K562 (cell line): ENCODE measurements around the gene LMOD1. TPM values are rescaled to one million over a fixed set of nuclear protein-coding genes. Genes with fewer than 3 reads are reported as not detected.
A peak's percentile ranks its signal among the peaks of the same experiment; 100 is the strongest.

Experiments used
- ARNT ChIP-seq, 2 experiments: fragments of 450-650 bp; IDR thresholded peaks; 2 replicates each; pipeline ENCODE4 v1.6.1; 2016; ENCODE audit warnings: mild to moderate bottlenecking in 1 of 2
- BHLHE40 ChIP-seq: IDR thresholded peaks from 2 replicates; pipeline ENCODE4 v1.6.1; 2011; ENCODE audit warnings: low read length, improper control_type of control experiment
- BRD4 ChIP-seq: fragments of 200-600 bp; sonication (generic); IDR thresholded peaks from 2 replicates; pipeline ENCODE4 v1.6.1; 2017; ENCODE audit warnings: inconsistent platforms
- CEBPG ChIP-seq, 3 experiments: fragments of 200-800 bp in 1 of 3; sonication (Bioruptor generic) in 1 of 3; sonication (generic) in 1 of 3; formaldehyde crosslinking in 1 of 3; IDR thresholded peaks in 2 of 3; conservative IDR thresholded peaks in 1 of 3; 2 replicates each; pipeline versions ENCODE4 v1.6.1 to v1.8.0; 2016 to 2022; ENCODE audit warnings: missing compliant biosample characterization in 2 of 3, missing genetic modification characterization in 2 of 3, mild to moderate bottlenecking in 1 of 3, missing genetic modification reagents in 1 of 3
- CTBP1 ChIP-seq: fragments of 450-650 bp; IDR thresholded peaks from 2 replicates; pipeline ENCODE4 v1.6.1; 2016; ENCODE audit warnings: borderline replicate concordance
- DACH1 ChIP-seq: fragments of 450-650 bp; IDR thresholded peaks from 2 replicates; pipeline ENCODE4 v1.6.1; 2018; ENCODE audit not compliant: partially characterized antibody
- DPF2 ChIP-seq: fragments of 450-650 bp; IDR thresholded peaks from 2 replicates; pipeline ENCODE4 v1.6.1; 2016
- EWSR1 ChIP-seq: fragments of 450-650 bp; IDR thresholded peaks from 2 replicates; pipeline ENCODE4 v1.6.1; 2018; ENCODE audit warnings: borderline replicate concordance, mild to moderate bottlenecking, low read depth, moderate library complexity; ENCODE audit not compliant: partially characterized antibody
- GTF2E2 ChIP-seq: fragments of 200-800 bp; sonication (Bioruptor generic); IDR thresholded peaks from 2 replicates; pipeline ENCODE4 v1.6.1; 2016; ENCODE audit warnings: missing genetic modification characterization, missing compliant biosample characterization
- HDAC3 ChIP-seq: fragments of 450-650 bp; IDR thresholded peaks from 2 replicates; pipeline ENCODE4 v1.6.1; 2018; ENCODE audit warnings: borderline replicate concordance, mild to moderate bottlenecking, moderate library complexity; ENCODE audit not compliant: partially characterized antibody
- HIVEP1 ChIP-seq: fragments of 250-450 bp; sonication (Bioruptor Pico); IDR thresholded peaks from 2 replicates; pipeline ENCODE4 v1.4.0; 2020; ENCODE audit warnings: mild to moderate bottlenecking
- HNRNPK ChIP-seq: fragments of 200-400 bp; formaldehyde crosslinking; IDR thresholded peaks from one replicate; pipeline ENCODE4 v1.6.1; 2018; ENCODE audit warnings: mild to moderate bottlenecking, low read depth, low read length; ENCODE audit not compliant: poor library complexity, severe bottlenecking
- KHSRP ChIP-seq: fragments of 450-650 bp; IDR thresholded peaks from 2 replicates; pipeline ENCODE4 v1.6.1; 2017
- NR2C1 ChIP-seq, 2 experiments: fragments of 450-650 bp; IDR thresholded peaks; 2 replicates each; pipeline ENCODE4 v1.6.1; 2017; ENCODE audit warnings: mild to moderate bottlenecking in 2 of 2, antibody characterized with exemption in 1 of 2, inconsistent platforms in 1 of 2, missing compliant biosample characterization in 1 of 2, missing genetic modification characterization in 1 of 2
- NRF1 ChIP-seq, 2 experiments: fragments of 450-650 bp; IDR thresholded peaks in 1 of 2; conservative IDR thresholded peaks in 1 of 2; 2 replicates each; pipeline ENCODE4 v1.6.1; 2014; ENCODE audit warnings: mild to moderate bottlenecking in 2 of 2
- PBX2 ChIP-seq, 2 experiments: IDR thresholded peaks in 1 of 2; conservative IDR thresholded peaks in 1 of 2; 2 replicates each; pipeline ENCODE4 v1.6.1; 2016; ENCODE audit warnings: low read depth in 2 of 2, mild to moderate bottlenecking in 1 of 2, missing compliant biosample characterization in 1 of 2, missing genetic modification characterization in 1 of 2, moderate library complexity in 1 of 2
- POLR2A ChIP-seq: fragments of 450-650 bp; conservative IDR thresholded peaks from 2 replicates; pipeline ENCODE4 v1.6.1; 2016
- PRPF4 ChIP-seq: fragments of 200-400 bp; formaldehyde crosslinking; IDR thresholded peaks from one replicate; pipeline ENCODE4 v1.6.1; 2017; ENCODE audit warnings: low read length, low read depth, mild to moderate bottlenecking; ENCODE audit not compliant: insufficient read depth, poor library complexity, severe bottlenecking
- RAD51 ChIP-seq: fragments of 450-650 bp; IDR thresholded peaks from 2 replicates; pipeline ENCODE4 v1.7.1; 2016; ENCODE audit warnings: low read depth, mild to moderate bottlenecking, borderline replicate concordance
- SETDB1 ChIP-seq: IDR thresholded peaks from one replicate; pipeline ENCODE4 v1.6.1; 2012; ENCODE audit warnings: low read length, control low read depth, inconsistent platforms
- SOX6 ChIP-seq: fragments of 450-650 bp; IDR thresholded peaks from 2 replicates; pipeline ENCODE4 v1.6.1; 2014; ENCODE audit warnings: mild to moderate bottlenecking
- SRF ChIP-seq, 2 experiments: fragments of 250-450, 450-650 bp in 1 of 2; sonication (Bioruptor Pico) in 1 of 2; sonication (generic) in 1 of 2; formaldehyde crosslinking; IDR thresholded peaks; 2 replicates each; pipeline versions ENCODE4 v1.5.0 to v1.5.1; 2020 to 2022; ENCODE audit warnings: mild to moderate bottlenecking in 1 of 2, missing genetic modification reagents in 1 of 2
- TCF7 ChIP-seq: sonication (generic); IDR thresholded peaks from 2 replicates; pipeline ENCODE4 v1.6.1; 2016; ENCODE audit warnings: antibody characterized with exemption, borderline replicate concordance
- ZFPM2 ChIP-seq: fragments of 250-450 bp; sonication (Bioruptor Pico); IDR thresholded peaks from 2 replicates; pipeline ENCODE4 v1.5.1; 2022; ENCODE audit warnings: mild to moderate bottlenecking
- ZKSCAN1 ChIP-seq: fragments of 150-350 bp; IDR thresholded peaks from 2 replicates; pipeline ENCODE4 v1.6.1; 2016; ENCODE audit warnings: low read depth, low read length
- ZNF217 ChIP-seq: sonication (generic); formaldehyde crosslinking; IDR thresholded peaks from 2 replicates; pipeline ENCODE4 v1.8.0; 2022; ENCODE audit warnings: mild to moderate bottlenecking, missing genetic modification reagents
- ZNF408 ChIP-seq: fragments of 250-450 bp; sonication (Bioruptor Pico); IDR thresholded peaks from 2 replicates; pipeline ENCODE4 v1.4.0; 2020; ENCODE audit warnings: low read depth, mild to moderate bottlenecking, moderate library complexity
- ZNF431 ChIP-seq: sonication (generic); formaldehyde crosslinking; IDR thresholded peaks from 2 replicates; pipeline ENCODE4 v1.8.0; 2022; ENCODE audit warnings: mild to moderate bottlenecking, missing genetic modification reagents
- polyA plus RNA-seq, 8 experiments: library from polyadenylated mRNA; depleted of rRNA in 4 of 8; stranded (reverse) in 5 of 8; unstranded in 3 of 8; fragments of >200 nt; fragmentation: Nextera tagmentation in 2 of 8; fragmentation: Illumina TruSeq in 1 of 8; extraction: Ambion mirVana in 2 of 8; extraction: Trizol in 1 of 8; gene quantifications; 2 replicates each; pipeline versions ENCODE4 v1.2.1 to v1.2.3, GENCODE V29; 2011 to 2014; ENCODE audit warnings: inconsistent platforms in 1 of 8, missing spikeins in 1 of 8
- total RNA-seq, 7 experiments: library from RNA; depleted of rRNA in 6 of 7; stranded (reverse); fragments of >200 nt in 6 of 7; fragmentation: Illumina TruSeq in 2 of 7; extraction: Trizol in 2 of 7; gene quantifications; 2 replicates each; pipeline versions ENCODE4 v1.2.1 to v1.2.3, GENCODE V29; 2011 to 2021; ENCODE audit warnings: low replicate concordance in 1 of 7
- TF ChIP-seq, protein P1 (sequence below), 2 experiments: fragments of 450-650 bp; conservative IDR thresholded peaks; 2 replicates each; pipeline ENCODE4 v1.6.1; 2017; ENCODE audit warnings: mild to moderate bottlenecking in 2 of 2, moderate library complexity in 2 of 2

Gene LMOD1
- total and polyA plus RNA-seq, 9 of the 15 experiments (the other 6 are each of a cell fraction or from before 2014, with no cell fraction given), result 0.03 to 0.54 (median 0.38) TPM; not detected in 1

DNA sequence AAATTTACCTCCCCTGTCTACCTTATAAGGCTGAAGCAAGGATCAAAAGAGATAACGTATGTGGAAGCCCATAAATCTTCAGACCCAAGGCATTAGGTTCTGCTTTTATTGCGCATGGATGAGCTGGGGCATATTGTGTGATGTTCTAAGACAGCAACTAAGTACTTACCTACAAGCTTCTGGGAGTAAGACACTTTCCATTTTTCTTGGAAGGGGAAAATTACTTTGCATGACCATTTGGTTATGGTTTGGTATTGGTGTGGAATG, 21.1 kb downstream of the LMOD1 start (continued):
- TF ChIP-seq, protein P1, sequence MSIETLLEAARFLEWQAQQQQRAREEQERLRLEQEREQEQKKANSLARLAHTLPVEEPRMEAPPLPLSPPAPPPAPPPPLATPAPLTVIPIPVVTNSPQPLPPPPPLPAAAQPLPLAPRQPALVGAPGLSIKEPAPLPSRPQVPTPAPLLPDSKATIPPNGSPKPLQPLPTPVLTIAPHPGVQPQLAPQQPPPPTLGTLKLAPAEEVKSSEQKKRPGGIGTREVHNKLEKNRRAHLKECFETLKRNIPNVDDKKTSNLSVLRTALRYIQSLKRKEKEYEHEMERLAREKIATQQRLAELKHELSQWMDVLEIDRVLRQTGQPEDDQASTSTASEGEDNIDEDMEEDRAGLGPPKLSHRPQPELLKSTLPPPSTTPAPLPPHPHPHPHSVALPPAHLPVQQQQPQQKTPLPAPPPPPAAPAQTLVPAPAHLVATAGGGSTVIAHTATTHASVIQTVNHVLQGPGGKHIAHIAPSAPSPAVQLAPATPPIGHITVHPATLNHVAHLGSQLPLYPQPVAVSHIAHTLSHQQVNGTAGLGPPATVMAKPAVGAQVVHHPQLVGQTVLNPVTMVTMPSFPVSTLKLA (conservative IDR thresholded peaks at IDR 0.05), result no peak
- no peak for TF ChIP-seq ARNT (IDR thresholded peaks at IDR 0.05)
- no peak for TF ChIP-seq KHSRP
- TF ChIP-seq PBX2 (CRISPR knock-in tag; IDR thresholded peaks at IDR 0.05; ENCODE audit: low read depth), result peak; percentile 60
- peak; percentile 97 for TF ChIP-seq PBX2 (tag; conservative IDR thresholded peaks at IDR 0.05; ENCODE audit: low read depth)
- TF ChIP-seq HDAC3, result no peak
- TF ChIP-seq ZNF408, result no peak
- peak in 1 of 2 experiments; percentile 95; a peak in 2 of 4 replicates for TF ChIP-seq SRF (CRISPR knock-in tag; IDR thresholded peaks at IDR 0.05)
- peak; percentile 46; the same call in 1 of the 2 replicates for TF ChIP-seq SOX6
- no peak for TF ChIP-seq HNRNPK
- no peak for TF ChIP-seq DACH1
- no peak for TF ChIP-seq DPF2
- no peak for TF ChIP-seq NR2C1 (IDR thresholded peaks at IDR 0.05)
- TF ChIP-seq NR2C1 (tag; IDR thresholded peaks at IDR 0.05), result no peak
- no peak for TF ChIP-seq HIVEP1
- no peak for TF ChIP-seq PRPF4
- TF ChIP-seq ZNF431 (CRISPR knock-in tag), result no peak
- TF ChIP-seq CEBPG (CRISPR knock-in tag; IDR thresholded peaks at IDR 0.05), result no peak
- TF ChIP-seq CEBPG (tag; conservative IDR thresholded peaks at IDR 0.05 in 1 of 2, IDR thresholded peaks at IDR 0.05 in 1 of 2), result 0 out of 4 replicates have a peak, but pooled peaks of 1 of the 2 experiments have one; percentile 39
- peak; percentile 92 for TF ChIP-seq CTBP1
- TF ChIP-seq GTF2E2, result no peak
- no peak for TF ChIP-seq ZFPM2 (CRISPR knock-in tag)
- no peak for TF ChIP-seq ZKSCAN1
- no peak for TF ChIP-seq ZNF217 (CRISPR knock-in tag)
- no peak for TF ChIP-seq POLR2A
- no peak for TF ChIP-seq RAD51
- TF ChIP-seq BHLHE40, result no peak
- TF ChIP-seq SETDB1, result no peak
- TF ChIP-seq BRD4, result no peak
- no peak for TF ChIP-seq TCF7
- no peak for TF ChIP-seq EWSR1
- peak; percentile 74 to 76 for TF ChIP-seq NRF1 (conservative IDR thresholded peaks at IDR 0.05 in 1 of 2, IDR thresholded peaks at IDR 0.05 in 1 of 2)
